Myocyte (in vitro differentiated cells): Measurements from ENCODE around the gene PNLIPRP1. TPM values are rescaled to one million over a fixed set of nuclear protein-coding genes. Genes with fewer than 3 reads are reported as not detected.

Experiments used
- DNase-seq: peaks from one replicate; pipeline ENCODE4 v3.0.0-alpha.2; 2012; ENCODE audit warnings: low read depth
- total RNA-seq: library from RNA; depleted of rRNA; stranded (reverse); fragments of >200 nt; gene quantifications from 2 replicates; pipeline ENCODE4 v1.2.3, GENCODE V29; 2014

The PNLIPRP1 gene
- total RNA-seq, 1 donor from 2014 or later = not detected

DNA sequence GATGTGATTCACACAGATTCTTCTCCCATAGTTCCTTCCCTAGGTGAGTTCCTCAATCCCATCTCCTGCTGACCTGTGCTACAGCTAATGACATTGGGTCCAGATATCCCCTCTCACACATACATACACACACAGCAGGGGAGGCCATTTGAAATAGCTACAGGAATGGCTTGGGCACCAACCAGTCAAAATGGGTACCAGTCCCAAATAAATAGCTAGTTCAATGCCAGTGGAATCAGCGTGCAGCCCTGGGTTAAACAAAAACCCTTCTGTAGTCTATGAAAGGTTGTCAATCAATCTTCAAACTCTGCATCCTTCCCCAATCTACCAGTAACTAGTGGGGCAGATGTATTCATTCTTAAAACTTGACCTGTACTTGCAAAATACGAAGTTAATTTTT lies 39.3 kb downstream of the PNLIPRP1 start:
- no peak for DNase-seq

DNA sequence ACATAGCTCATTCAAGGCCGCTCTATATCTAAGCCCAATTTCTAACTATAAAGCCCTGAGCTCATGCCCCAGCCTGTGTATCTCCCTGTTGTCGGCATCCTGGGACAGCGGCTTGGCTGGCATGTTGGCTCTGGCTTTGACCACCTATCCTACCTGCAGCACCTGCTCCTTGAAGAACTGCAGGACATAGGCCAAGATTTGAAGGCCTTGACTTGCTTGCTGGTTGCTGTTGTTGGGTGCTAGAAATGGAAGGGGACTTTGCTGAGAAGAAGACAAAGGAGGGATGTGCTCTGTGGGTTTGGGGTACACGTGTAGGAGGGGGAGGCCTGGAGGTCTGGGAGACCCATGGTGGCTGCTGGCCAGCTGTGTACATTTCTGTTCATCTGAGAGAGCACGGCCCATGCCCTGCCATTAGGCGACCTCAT lies 41.1 kb downstream of the PNLIPRP1 start:
- DNase-seq = no peak

DNA sequence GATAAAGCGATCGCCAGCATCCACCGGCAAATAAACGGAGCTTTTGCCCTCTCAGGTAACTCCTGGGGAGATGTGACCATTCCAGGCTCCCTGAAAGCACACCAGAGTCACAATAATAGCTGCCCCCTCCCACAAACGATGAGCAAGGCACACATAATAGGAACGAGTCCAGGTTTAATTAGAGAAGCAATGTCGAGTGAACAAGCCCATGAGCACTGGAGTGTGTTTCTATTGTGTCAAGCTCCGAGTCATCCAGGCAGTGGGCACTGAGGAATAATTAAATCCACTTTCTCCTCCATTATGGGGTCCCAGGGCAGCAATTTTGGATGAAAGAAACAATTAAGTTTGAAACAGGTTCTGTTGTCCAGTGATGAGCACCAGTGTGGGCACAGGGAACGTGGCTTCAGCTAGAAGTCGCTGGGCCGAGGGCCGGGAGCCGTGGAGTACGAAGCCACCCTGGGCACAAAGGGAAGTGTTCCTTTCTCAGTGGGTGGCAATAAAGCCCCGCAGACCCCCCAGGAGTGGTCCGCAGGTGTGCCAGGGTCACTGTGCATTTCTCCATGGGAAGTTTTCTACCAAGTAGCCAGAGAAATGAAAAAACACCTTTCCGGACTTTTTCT lies 41.9 kb downstream of the PNLIPRP1 start:
- DNase-seq = no peak

DNA sequence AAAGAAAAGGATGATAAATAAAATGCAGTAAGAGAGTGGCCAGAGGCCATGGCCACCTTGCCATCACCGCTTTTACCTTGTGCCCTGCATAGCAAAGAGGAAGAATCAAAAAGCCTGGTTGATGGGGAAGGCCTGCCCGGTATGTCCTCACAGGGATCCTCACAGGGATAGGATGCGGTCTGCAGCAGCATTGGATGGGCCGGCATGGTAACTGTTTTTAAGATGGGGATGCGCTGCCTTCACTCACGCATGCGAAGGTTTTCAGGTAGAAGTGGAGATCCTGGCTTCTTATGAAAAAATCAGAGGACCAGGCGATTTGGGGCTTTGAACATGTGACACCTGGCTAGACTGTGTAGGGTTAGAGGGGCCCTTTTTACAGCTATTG lies 42.4 kb downstream of the PNLIPRP1 start:
- no peak for DNase-seq

DNA sequence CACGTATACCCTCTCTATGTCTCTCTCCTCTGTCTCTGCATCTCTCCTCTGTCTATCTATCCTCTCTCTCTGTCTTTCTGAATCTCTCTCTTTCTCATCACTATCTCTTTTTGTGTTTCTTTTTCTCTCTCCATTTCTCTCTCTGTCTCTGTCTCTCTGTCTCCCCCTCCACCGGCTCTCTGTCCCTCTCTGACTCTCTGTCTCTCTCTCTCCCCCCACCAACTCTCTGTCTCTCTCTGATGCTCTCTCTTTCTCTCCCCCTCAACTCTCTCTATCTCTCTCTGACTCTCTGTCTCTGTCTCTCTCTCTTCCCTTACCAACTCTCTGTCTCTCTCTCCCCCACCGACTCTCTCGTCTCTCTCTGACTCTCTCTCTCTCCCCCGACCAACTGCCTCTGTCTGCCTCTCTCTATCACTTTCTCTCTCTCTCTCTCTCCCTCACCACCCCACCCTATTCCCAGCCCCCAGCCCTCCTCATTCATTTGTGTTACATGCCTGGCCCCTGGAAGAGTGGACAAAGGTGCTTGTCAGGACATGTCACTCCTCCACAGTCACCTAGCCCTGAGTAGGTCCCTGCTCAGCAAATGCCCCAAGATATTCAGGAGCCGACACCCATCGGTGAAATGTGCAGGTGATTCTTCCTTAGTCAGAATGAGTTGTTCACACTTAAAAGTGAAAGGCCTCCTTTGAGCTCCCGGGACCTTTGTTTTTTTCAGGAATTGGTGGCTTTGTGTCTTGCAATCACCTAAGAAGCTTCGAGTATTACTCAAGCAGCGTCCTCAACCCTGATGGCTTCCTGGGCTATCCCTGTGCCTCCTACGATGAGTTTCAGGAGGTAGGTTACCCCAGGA lies 43.6 kb downstream of the PNLIPRP1 start:
- DNase-seq = no peak

DNA sequence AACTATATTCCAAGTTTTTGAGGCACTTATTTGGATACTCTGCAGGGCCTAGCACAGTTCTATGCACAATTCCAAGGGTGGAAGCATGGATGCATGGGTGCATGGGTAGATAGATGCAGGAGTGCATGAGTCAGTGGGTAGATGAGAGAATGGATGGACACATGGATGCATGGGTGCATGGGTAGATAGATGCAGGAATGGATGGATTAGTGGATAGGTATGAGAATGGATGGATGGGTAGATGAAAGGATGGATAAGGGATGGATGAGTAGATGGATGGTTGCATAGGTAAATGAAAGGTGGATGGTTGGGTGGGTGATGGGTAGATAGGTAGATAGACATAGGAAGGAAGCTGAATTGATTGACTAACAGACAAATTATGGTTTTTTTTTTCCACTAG lies 45.6 kb downstream of the PNLIPRP1 start:
- DNase-seq = no peak

DNA sequence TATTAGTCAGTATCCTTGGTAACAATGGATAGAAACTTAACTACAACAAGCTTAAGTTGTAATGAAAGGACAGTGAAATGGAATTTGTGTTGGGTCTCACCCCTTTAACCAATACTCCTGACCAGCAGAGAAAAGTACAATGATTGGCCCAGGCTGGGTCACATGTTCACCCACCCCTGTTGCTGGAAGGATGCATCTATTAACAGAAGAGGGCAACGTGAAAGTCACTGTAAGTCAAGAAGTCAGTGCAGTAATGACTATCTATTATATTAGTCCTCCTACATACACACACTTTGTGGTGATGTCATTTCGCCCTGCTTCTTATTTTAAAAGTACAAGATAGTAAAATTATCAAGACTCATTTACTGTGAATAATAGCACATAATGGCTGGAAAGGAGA lies 46.2 kb downstream of the PNLIPRP1 start:
- DNase-seq = no peak

DNA sequence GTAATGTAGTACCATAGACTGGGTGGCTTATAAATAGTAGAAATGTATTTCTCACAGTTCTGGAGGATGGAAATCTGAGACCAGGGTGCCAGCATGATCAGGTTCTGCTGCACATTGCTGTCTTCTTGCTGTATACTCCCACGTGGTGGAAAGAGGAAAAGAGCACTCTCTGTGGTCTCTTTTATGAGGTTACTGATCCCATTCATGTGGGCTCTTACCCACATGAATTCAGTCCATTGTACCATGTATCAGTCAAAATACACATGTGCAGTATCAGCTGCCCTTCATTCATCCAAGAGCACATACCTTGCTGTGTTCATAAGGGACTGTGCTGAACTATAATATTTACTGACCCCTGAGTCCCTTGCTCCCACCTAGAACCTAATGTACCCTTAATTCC lies 47.1 kb downstream of the PNLIPRP1 start:
- peak; percentile 30 for DNase-seq

DNA sequence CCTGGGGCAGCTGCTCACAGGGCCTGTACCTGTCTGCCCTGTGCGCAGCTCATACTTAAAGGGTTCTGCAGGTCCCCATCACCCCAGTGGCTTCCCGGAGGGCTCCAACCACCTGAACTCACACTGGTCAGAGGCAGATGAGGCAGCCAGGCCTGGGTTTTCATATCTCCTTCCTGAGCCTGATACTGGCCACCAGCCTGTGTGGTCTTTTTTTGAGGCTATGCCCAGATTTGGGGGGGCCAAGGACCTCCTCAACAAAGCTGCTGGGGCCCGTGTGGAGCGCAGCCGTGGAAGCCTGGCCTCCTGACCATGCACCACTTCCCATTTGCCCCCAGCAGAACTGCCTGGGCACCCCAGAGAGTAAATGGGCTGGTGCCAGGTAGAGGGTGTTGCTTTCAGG lies 55.7 kb downstream of the PNLIPRP1 start:
- DNase-seq = no peak

DNA sequence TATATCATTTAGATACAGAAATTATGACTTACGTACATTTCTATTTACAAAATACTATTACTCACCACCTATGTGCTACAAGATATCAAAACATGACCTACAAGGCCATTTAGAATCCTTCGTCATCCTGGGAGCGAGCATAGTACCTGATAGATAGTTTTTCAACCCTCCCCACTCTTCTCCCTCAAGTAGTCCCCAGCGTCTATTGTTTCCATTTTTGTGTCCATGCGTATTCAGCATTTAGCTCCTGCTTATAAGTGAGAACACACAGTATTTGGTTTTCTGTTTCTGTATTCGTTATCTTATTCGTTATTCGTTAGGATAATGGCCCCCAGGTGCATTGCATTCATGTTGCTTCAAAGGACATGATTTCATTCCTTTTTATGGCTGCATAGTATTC lies 58.1 kb downstream of the PNLIPRP1 start:
- no peak for DNase-seq

DNA sequence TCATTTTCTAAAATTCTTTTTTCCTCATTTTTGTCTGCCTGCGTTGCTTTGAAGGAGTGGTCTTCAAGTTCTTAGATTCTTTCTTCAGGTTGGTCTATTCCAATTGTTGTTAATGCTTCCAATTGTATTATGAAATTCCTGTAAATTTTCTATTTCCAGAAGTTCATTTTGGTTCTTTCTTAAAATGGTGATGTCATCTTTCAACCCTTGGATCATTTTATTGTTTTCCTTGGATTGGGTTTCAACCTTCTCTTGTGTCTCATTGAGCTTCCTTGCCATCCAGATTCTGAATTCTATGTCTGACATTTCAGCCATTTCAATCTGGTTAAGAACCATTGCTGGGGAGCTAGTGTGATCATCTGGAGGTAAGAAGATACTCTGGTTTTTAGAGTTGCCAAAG lies 63.1 kb downstream of the PNLIPRP1 start:
- DNase-seq = no peak

DNA sequence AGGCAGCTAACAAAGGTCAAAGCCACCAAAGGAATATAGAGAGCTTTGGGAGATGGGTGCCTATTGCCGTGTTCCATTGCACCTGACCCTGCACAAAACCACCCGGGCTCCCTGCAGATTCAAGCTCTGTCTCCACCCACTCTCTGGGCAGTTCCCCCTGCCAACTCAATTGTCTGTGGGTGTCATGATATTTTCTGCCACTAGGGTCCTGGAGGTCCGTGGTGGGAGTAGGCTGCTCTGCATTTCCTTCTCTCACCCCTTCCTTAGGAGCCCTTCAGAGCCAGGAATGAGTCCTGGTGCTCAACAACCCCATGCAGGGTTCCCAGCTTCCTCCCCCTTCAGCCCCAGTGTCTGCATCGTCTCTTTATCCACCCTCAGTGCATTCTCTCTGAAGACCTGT lies 64.1 kb downstream of the PNLIPRP1 start:
- peak; percentile 7 for DNase-seq

DNA sequence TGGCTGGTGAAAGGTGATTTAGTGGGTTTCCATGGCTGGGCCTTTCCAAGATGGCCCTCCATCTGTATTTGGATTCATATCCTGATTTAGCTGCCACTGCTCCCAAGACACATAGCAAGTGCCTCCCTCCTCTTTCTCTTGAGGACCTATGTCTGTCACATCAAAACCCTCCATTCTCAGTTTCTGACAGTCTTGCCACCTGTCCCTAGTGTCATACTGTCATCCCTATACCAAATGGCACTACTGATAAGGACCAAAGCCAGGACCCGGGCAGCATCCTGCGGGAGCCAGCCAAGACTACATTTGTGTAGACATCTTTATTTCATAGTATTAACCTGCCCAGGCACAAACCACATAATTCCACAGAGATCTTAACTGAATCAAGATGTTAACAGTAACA lies 64.8 kb downstream of the PNLIPRP1 start:
- DNase-seq = no peak

DNA sequence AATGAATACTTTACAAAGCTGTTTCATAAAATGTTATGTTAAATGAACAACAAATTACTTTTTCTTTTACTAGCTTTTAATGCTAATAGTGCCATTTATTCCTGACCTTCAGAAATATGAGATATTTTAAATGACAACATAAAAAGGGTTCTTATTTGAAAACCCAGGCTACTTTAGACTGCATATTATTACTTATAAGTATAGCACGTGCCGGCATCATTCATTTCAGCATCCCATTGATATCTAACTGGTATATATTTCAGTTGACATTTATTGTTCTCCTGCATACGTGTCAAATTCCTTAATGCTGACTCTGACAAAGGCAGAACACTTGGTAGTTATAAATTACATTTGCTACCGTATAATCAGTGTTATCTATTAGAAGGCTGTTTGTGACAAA lies 65.3 kb downstream of the PNLIPRP1 start:
- no peak for DNase-seq

DNA sequence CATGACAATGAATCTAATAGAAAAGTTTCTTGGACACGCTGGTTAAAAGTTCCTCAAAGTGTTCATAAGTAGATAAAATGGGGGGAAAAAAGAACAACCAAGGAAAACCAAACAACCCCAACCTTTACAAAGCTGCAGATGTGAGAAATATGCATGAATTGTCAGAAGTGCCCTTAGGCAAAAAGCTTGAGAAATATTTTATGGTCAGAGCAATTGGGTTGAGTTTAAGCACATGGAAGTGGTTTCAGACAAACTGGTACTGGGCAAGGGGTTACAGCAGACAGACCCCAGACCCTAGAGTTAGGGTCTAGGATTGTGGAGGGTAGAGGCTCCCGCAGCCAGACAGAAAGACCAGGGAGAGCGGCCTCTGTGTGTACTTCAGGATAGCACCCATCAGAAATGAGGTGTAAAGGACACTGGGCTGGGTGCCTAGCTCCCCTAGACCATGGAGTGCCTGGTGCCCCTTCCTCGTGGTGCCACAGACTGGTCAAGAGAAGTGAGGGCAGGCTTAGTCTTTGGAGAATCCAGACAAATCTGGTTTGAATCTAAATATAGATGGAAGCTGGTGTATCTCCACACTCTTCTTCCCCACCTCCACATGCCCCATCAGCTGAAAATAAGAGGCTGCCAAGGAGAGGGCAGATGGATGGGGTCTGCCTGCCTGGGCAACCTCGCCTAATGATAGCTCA lies 67.2 kb downstream of the PNLIPRP1 start:
- DNase-seq = no peak

Other genes starting within 250 kb of the PNLIPRP1 start
- 0.56 and 0.99 TPM in 2 replicates for gene PNLIPRP3, start 163.1 kb upstream of the PNLIPRP1 start, total RNA-seq
- gene PNLIP, start 45.0 kb upstream of the PNLIPRP1 start, total RNA-seq = not detected in 2 replicates
- gene PNLIPRP2, start 30.0 kb downstream of the PNLIPRP1 start, total RNA-seq = not detected in 2 replicates
- gene HSPA12A, start 151.6 kb downstream of the PNLIPRP1 start, total RNA-seq = 5.4 and 7.8 TPM in 2 replicates